SU-DHL-6 (cell line): Measurements from ENCODE around the gene UNC5B.

Experiments
- H2AFZ ChIP-seq: fragments of 200-600 bp; sonication (generic); 2 replicates; pipeline ENCODE4 v1.6.1; 2014; ENCODE audit warnings: low read depth, mild to moderate bottlenecking, moderate library complexity, mixed read lengths, antibody characterized with exemption, low read length; ENCODE audit not compliant: severe bottlenecking
- H3F3A ChIP-seq: fragments of 200-600 bp; shearing (Covaris generic); 2 replicates; pipeline ENCODE4 v1.6.0; 2016; ENCODE audit warnings: antibody characterized with exemption, mild to moderate bottlenecking; ENCODE audit not compliant: insufficient read depth
- H3K27ac ChIP-seq: fragments of 200-600 bp; sonication (generic); 2 replicates; pipeline ENCODE4 v1.5.1; 2016; ENCODE audit warnings: low read depth, mild to moderate bottlenecking, low read length, moderate library complexity, mixed read lengths
- H3K27me3 ChIP-seq: fragments of 200-600 bp; sonication (generic), shearing (Covaris generic); 2 replicates; pipeline ENCODE4 v1.6.0; 2014; ENCODE audit warnings: mild to moderate bottlenecking, low read length
- H3K36me3 ChIP-seq: fragments of 200-600 bp; sonication (generic); 2 replicates; pipeline ENCODE4 v1.6.1; 2014; ENCODE audit warnings: mild to moderate bottlenecking, low read length, mixed read lengths
- H3K4me2 ChIP-seq: fragments of 300-600, 200-600 bp; shearing (Covaris generic), sonication (generic); 2 replicates; pipeline ENCODE4 v1.6.0; 2014; ENCODE audit warnings: low read length, low read depth, mild to moderate bottlenecking; ENCODE audit not compliant: poor library complexity, severe bottlenecking
- H3K4me3 ChIP-seq: fragments of 200-600 bp; sonication (generic); 2 replicates; pipeline ENCODE4 v1.5.1; 2014; ENCODE audit warnings: antibody characterized with exemption, low read length, mild to moderate bottlenecking, mixed read lengths; ENCODE audit not compliant: insufficient read depth, poor library complexity, severe bottlenecking
- H3K79me2 ChIP-seq: fragments of 200-600 bp; sonication (generic); 2 replicates; pipeline ENCODE4 v1.6.1; 2014; ENCODE audit warnings: mild to moderate bottlenecking, low read length, moderate library complexity; ENCODE audit not compliant: insufficient read depth
- H3K9ac ChIP-seq: fragments of 200-600 bp; sonication (generic); 2 replicates; pipeline ENCODE4 v1.7.0; 2014; ENCODE audit warnings: mild to moderate bottlenecking, low read length
- H3K9me2 ChIP-seq: fragments of 200-600 bp; sonication (generic); replicated peaks from 2 replicates; pipeline ENCODE4 v1.6.1; 2014; ENCODE audit warnings: low read length; ENCODE audit not compliant: insufficient read depth
- H3K9me3 ChIP-seq: fragments of 200-600 bp; sonication (generic); 2 replicates; pipeline ENCODE4 v1.6.1; 2014; ENCODE audit warnings: low read length, mixed read lengths; ENCODE audit not compliant: insufficient read depth
- H4K20me1 ChIP-seq: fragments of 200-600 bp; sonication (generic); 2 replicates; pipeline ENCODE4 v1.6.1; 2014; ENCODE audit warnings: low read depth, mild to moderate bottlenecking, antibody characterized with exemption, low read length, moderate library complexity, mixed read lengths
- CTCF ChIP-seq: fragments of 200-600 bp; sonication (generic); IDR thresholded peaks from one replicate; pipeline ENCODE4 v1.5.1; 2017; ENCODE audit warnings: antibody characterized with exemption, mild to moderate bottlenecking, low read length, moderate library complexity; ENCODE audit not compliant: insufficient read depth, poor library complexity, severe bottlenecking
- EZH2phosphoT487 ChIP-seq: fragments of 200-600 bp; sonication (generic), shearing (Covaris generic); conservative IDR thresholded peaks from 2 replicates; pipeline ENCODE4 v1.6.1; 2018; ENCODE audit warnings: mild to moderate bottlenecking, antibody characterized with exemption, low read length, moderate library complexity, mixed read lengths

Gene UNC5B

GRCh38 chr10:71291528-71291900 is 79.1 kb downstream of the UNC5B start:
- no peaks in the 10 kb centered on the region for H4K20me1 ChIP-seq
- H3K36me3 ChIP-seq = no peaks in the 10 kb centered on the region
- H3K79me2 ChIP-seq = no peaks in the 10 kb centered on the region
- no peak overlapping the region for H3K27ac ChIP-seq
- no peaks in the 10 kb centered on the region for H3K9me3 ChIP-seq
- H3K27me3 ChIP-seq = no peaks in the 10 kb centered on the region
- H3K9me2 ChIP-seq = no peaks in the 10 kb centered on the region
- H2AFZ ChIP-seq = no peak overlapping the region
- no peaks in the 10 kb centered on the region for H3F3A ChIP-seq
- TF ChIP-seq EZH2phosphoT487 (no peak), CTCF (no peak)
- H3K9ac ChIP-seq = no peak overlapping the region
- H3K4me3 ChIP-seq = no peak overlapping the region
- no peak overlapping the region for H3K4me2 ChIP-seq

GRCh38 chr10:71292624-71293445 is 80.5 kb downstream of the UNC5B start:
- Histone ChIP-seq H3F3A (no peaks in the 10 kb centered on the region), H2AFZ (no peak overlapping the region), H3K27ac (no peak overlapping the region), H3K4me2 (no peak overlapping the region), H4K20me1 (no peaks in the 10 kb centered on the region), H3K27me3 (no peaks in the 10 kb centered on the region), H3K9ac (no peak overlapping the region), H3K9me3 (no peaks in the 10 kb centered on the region), H3K36me3 (no peaks in the 10 kb centered on the region), H3K4me3 (no peak overlapping the region), H3K79me2 (no peaks in the 10 kb centered on the region), H3K9me2 (no peaks in the 10 kb centered on the region)
- TF ChIP-seq CTCF = no peak

GRCh38 chr10:71293446-71294084 is 81.2 kb downstream of the UNC5B start:
- no peak overlapping the region for H3K4me2 ChIP-seq
- H3K9ac ChIP-seq = no peak overlapping the region
- TF ChIP-seq CTCF (no peak), EZH2phosphoT487 (no peak)
- no peaks in the 10 kb centered on the region for H3K9me2 ChIP-seq
- H3F3A ChIP-seq = no peaks in the 10 kb centered on the region
- H3K27ac ChIP-seq = no peak overlapping the region
- H2AFZ ChIP-seq = no peak overlapping the region
- no peak overlapping the region for H3K4me3 ChIP-seq
- H3K9me3 ChIP-seq = no peaks in the 10 kb centered on the region
- H3K79me2 ChIP-seq = no peaks in the 10 kb centered on the region
- no peaks in the 10 kb centered on the region for H3K36me3 ChIP-seq
- no peaks in the 10 kb centered on the region for H3K27me3 ChIP-seq
- no peaks in the 10 kb centered on the region for H4K20me1 ChIP-seq
